Stimulated activated CD8-positive, alpha-beta memory T cell treated with anti-CD3 and anti-CD28 coated beads, Interleukin-12 subunit alpha, Interleukin-12 subunit beta, amount 100 ng/mL, for 24 hours (primary cell): ENCODE results near the gene PKIG.

Source experiments
- DNase-seq: peaks from one replicate; pipeline ENCODE4 v3.0.0-alpha.2; 2020; ENCODE audit errors: extremely low read depth

The PKIG gene

GRCh38 chr20:44596876-44597275 lies 14.5 kb downstream of the PKIG start:
- DNase-seq = no peak

- no peak for DNase-seq
Measured at GRCh38 chr20:44597516-44597915, 15.1 kb downstream of the PKIG start.

GRCh38 chr20:44597930-44598329 lies 15.6 kb downstream of the PKIG start:
- DNase-seq = no peak

- no peak for DNase-seq
Measured at GRCh38 chr20:44598423-44599305, 16.3 kb downstream of the PKIG start.

GRCh38 chr20:44599715-44600114 lies 17.3 kb downstream of the PKIG start:
- DNase-seq = no peak

- DNase-seq = no peak
Measured at GRCh38 chr20:44600301-44600700, 17.9 kb downstream of the PKIG start.

GRCh38 chr20:44600758-44601201 lies 18.4 kb downstream of the PKIG start:
- DNase-seq = no peak

- DNase-seq = no peak
Measured at GRCh38 chr20:44601236-44601671, 18.9 kb downstream of the PKIG start.

GRCh38 chr20:44601801-44602204 lies 19.4 kb downstream of the PKIG start:
- DNase-seq = no peak

GRCh38 chr20:44603327-44603726 lies 20.9 kb downstream of the PKIG start:
- no peak for DNase-seq

- DNase-seq = no peak
Measured at GRCh38 chr20:44606725-44607441, 24.5 kb downstream of the PKIG start.

GRCh38 chr20:44609006-44609515 lies 26.7 kb downstream of the PKIG start:
- DNase-seq = no peak

GRCh38 chr20:44609516-44610312 lies 27.3 kb downstream of the PKIG start:
- peak; percentile 45 for DNase-seq

- DNase-seq = no peak
Measured at GRCh38 chr20:44610313-44610962, 28.1 kb downstream of the PKIG start.

- no peak for DNase-seq
Measured at GRCh38 chr20:44613575-44613974, 31.2 kb downstream of the PKIG start.

- no peak for DNase-seq
Measured at GRCh38 chr20:44614525-44614924, 32.1 kb downstream of the PKIG start.

- no peak for DNase-seq
Measured at GRCh38 chr20:44615169-44615791, 32.9 kb downstream of the PKIG start.

- no peak for DNase-seq
Measured at GRCh38 chr20:44615876-44616603, 33.7 kb downstream of the PKIG start.

GRCh38 chr20:44616604-44616964 lies 34.2 kb downstream of the PKIG start:
- no peak for DNase-seq

GRCh38 chr20:44618318-44618731 lies 35.9 kb downstream of the PKIG start:
- DNase-seq = no peak
